SHP77 treated with DMSO at 0.1 percent for 48 hours (cell line): ENCODE measurements around the gene MRI1.

ENCODE experiments used
- DNase-seq: peaks from one replicate; lab custom pipeline; 2025; lab: John Stamatoyannopoulos, UW

The MRI1 gene

DNA sequence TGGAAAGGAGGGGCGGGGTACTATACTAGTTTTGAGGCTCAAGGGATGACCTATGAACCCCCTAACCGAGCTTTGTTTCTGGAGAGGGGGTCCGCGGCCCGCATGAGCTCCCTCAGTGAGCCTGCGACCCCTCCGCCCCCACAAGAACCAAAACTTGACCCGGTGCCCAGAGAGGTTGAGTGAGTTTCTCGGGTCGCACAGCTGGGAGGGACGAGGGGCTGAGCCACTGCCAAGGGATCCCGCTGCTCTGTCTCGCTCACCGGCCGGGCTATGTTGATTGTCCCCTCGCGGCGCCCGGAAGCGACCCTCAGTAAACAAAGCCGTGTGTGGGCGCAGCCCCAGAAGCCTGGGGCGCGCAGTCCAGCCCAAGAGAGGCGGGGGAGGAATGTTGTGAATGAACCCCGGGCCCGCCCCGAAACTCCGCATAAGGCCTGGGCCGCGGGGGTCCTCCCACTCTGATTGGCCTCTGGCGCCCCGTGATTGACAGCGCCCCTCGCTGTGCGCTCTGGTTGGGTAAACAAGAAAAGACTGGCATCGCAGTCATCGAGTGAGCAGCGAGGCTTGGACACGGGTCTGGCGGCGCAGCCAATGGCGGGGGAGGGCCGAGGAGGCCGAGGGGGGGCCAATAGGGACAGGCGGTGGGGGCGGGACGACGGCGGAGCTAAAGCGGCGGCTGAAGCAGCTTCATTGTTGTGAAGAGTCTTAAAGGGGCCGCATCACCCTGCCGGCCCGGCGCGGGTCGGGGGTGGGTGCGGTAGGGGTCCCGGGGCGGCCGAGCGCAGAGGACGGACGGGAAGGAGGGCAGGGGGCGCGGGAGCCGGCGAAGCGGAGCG, 30.7 kb downstream of the MRI1 start, which contains the start of gene ZSWIM4:
ZSWIM4 (plus strand) TSS at position 687 of the 833 bp plus-strand sequence. CDS start 206 bp downstream, outside the sequence.
- peak; percentile 98 for DNase-seq

- no peak for DNase-seq
Measured at GRCh38 chr19:13795595-13796300, 31.4 kb downstream of the MRI1 start.

GRCh38 chr19:13796301-13797057, 32.2 kb downstream of the MRI1 start:
- DNase-seq = no peak

- no peak for DNase-seq
Measured at GRCh38 chr19:13797058-13797440, 32.7 kb downstream of the MRI1 start.

- no peak for DNase-seq
Measured at GRCh38 chr19:13797870-13798269, 33.5 kb downstream of the MRI1 start.

DNA sequence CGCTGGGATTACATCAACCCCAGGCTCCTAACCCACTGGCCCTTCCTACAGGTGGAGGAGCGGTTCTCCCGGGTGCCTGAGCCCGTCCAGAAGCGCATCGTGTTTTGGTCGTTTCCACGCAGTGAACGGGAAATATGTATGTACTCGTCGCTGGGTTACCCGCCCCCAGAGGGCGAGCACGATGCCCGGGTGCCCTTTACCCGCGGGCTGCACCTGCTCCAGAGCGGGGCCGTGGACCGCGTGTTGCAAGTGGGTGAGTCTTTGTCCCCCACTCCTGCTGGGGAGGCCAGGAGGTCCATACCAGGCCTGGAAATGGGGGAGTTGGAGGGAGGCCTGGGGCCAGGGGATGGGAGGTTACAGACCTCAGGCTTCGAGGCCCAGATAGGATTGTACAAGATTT, 35.3 kb downstream of the MRI1 start:
- DNase-seq = no peak

DNA sequence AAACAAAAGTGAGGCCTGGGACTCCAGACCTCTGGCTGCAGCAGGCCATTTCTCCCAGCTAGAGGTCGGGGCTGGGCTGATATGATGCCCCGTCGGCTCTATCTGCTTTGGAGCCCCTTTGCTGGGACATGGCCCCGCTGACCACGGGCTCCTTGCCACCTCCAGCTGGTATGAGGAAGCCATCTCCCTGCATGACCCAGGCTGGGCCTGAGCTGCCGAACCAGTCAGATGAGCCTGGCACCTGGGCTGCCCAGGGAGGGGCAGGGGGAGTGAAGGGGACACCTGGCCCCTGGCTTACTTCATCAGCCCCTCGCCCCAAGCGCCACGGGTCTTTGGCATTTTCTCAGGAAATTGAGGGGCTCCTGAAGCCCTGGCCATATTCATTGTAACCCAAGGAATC, 38.7 kb downstream of the MRI1 start:
- DNase-seq = no peak

DNA sequence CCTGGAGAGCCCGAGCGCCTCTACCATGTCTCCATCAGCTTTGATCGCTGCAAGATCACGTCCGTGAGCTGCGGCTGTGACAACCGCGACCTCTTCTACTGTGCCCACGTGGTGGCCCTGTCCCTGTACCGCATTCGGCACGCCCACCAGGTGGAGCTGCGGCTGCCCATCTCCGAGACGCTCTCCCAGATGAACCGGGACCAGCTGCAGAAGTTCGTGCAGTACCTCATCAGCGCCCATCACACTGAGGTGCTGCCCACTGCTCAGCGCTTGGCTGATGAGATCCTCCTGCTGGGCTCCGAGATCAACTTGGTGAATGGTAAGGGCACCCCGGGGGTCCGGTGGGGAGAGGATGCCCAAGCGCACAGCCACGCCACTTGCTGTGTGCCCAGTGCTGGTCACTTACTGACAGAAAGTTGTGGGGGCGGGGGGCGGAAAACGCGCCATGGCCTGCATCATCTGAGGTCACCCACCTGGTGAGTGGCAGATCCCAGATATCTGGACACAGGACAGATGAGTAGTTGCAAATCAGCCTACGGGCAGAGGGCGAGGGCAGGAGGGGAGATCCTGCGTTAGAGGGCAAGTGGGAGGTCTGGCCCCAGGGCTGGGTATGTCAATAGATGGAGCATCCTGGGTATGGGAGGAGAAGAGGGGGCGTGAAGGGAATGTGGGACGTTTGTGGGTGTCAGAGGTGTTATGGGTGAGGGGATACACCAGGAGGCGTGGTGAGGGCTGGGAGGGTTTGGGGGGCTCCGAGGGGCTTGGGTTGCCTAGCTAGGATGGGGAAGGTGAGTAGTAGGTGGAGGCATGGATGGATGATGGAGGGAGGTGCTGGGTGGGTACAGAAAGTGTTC, 40.7 kb downstream of the MRI1 start:
- no peak for DNase-seq

DNA sequence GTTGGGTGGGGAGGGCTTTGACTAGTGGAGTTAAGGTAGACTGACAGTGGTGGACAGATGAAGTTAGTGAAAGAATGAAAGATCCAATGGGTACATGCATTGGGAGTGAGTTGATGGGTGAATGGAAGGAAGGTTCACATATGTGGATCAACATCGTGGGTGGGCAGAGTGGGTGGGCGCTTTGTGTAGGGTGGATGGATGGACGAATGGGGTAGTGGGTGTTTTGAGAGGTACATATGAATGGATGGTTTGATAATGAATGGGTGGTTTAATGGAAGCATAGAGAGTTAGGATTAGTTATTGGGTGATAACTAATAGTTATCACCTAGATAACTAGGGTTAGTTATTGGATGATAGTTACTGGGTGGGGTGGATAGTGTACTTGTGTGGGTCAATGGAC, 42.4 kb downstream of the MRI1 start:
- no peak for DNase-seq

DNA sequence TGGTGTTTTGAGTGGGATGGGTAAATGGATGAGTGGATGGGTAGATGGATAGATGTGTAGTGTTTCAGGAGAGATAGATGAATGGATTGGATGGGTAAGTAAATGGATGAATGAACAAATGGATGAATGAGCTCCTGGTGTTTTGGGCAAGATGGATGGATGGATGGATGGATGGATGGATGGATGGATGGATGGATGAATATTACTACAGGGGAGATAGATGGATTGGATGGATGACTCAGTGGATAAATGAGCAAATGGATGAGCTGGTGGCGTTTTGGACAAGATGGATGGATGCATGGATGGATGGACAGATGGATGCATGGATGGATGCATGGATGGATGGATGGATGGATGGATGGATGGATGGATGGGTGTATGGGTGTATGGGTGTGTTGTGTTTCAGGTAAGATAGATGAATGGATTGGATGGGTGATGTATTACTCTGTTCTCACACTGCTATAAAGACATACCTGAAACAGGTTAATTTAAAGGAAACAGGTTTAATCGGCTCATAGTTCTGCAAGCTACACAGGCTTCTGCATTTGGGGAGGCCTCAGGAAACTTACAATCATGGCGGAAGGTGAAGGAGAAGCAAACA, 43.2 kb downstream of the MRI1 start:
- DNase-seq = no peak

- DNase-seq = no peak
Measured at GRCh38 chr19:13808856-13809255, 44.5 kb downstream of the MRI1 start.

- no peak for DNase-seq
Measured at GRCh38 chr19:13812544-13812943, 48.2 kb downstream of the MRI1 start.

DNA sequence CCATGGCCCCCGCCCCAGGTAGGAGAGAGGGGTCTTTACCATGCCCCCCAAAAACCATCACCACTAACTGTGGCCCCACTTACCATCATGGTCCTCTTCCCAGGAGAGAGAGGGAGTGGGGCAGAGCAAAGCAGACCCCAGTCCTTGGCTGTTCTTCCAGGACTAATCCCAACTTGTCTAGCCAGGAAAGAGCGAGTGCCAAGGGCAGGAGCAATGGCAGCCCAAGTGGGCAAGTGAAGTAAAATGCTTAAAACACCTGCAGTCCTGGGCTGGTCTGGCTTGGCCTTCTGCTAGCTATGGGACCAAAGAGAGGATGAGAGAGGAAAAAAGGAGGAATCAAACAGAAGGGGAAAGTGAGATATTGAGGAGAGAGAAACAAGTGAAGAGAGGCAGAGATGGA, 48.8 kb downstream of the MRI1 start:
- DNase-seq = no peak

GRCh38 chr19:13814550-13814949, 50.2 kb downstream of the MRI1 start:
- DNase-seq = no peak

- no peak for DNase-seq
Measured at GRCh38 chr19:13817018-13817614, 52.8 kb downstream of the MRI1 start.

DNA sequence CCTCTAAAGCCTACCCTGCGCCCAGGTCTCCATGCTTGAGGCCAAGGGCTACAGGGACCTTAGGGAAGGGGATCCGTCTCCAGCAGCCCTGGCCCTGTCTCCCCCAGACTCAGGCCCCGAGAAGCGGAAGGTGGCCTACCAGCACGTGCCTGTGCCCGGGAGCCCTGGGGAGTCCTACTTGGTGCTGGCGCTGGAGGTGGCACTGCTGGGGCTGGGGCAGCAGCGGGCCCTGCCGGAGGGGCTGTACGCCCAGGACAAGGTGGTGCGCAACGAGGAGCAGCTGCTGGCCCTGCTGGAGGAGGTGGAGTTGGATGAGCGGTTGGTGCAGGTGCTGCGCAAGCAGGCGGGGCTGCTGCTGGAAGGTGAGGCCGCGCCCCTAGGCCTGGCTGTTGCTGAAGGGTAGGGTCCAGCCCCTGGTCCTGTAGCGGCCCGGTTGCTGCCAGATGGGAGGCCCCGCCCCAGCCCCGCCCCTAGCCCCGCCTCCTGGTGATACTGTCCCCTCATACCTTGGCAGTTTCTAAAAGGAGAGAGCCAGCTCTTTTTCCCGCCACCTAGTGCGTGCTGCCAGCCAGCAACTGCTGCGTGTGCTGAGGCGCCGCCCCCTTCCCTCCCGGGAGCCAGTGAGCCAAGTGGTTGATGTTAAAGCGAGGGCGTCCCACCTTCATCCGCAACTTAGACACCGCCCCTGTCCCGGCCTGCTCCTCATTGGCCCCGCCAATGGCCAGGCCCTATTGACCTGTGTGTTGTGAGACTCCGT, 53.5 kb downstream of the MRI1 start:
- no peak for DNase-seq

DNA sequence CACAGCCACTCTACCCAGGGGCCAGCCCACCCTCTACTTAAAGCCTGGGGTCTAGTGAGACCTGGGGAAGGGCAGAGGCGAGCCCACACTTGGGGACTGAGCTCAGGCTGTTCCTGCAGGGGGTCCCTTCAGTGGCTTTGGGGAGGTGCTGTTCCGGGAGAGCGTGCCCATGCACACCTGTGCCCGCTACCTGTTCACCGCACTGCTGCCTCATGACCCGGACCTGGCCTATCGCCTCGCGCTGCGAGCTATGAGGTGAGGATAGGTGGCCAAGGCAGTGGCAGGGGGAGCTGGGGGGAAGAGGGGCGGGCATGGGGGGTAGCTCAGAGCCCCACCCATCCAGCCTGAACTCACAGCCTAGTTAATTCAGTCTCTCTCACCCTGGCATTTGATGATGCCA, 54.9 kb downstream of the MRI1 start:
- no peak for DNase-seq

DNA sequence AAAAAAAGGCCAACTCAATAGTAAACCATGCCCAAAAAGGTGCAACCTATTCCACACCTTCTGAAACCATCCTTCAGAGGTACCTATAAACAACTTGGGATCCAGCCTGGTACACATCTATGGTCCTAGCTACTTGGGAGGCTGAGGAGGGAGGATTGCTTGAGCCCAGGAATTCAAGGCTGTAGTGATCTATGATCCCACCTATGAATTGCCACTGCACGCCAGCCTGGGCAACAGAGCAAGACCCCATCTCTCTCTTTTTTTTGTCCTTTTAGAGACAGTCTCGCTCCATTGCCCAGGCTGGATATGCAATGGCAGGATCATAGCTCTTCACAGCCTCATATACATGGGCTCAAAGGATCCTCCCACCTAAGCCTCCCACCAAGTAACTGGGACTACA, 57.0 kb downstream of the MRI1 start:
- DNase-seq = no peak

DNA sequence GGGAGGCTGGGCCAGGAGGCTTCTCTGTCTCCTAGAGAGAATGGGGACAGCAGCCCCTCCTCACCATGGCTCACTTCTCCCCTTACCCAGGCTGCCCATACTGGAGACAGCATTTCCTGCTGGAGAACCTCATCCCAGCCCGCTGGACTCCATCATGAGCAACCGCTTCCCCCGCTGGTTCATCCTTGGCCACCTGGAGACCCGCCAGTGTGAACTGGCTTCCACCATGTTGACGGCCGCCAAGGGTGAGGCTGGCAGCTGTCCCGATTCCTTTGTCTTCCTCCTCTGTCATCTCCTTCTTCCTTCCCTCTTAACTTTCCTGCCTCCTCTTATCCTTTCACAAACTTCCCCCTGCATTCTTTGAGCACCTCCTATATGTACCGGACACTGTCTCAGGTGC, 58.9 kb downstream of the MRI1 start:
- no peak for DNase-seq
